ENCODE measurements around the gene SS18L1.

DNA sequence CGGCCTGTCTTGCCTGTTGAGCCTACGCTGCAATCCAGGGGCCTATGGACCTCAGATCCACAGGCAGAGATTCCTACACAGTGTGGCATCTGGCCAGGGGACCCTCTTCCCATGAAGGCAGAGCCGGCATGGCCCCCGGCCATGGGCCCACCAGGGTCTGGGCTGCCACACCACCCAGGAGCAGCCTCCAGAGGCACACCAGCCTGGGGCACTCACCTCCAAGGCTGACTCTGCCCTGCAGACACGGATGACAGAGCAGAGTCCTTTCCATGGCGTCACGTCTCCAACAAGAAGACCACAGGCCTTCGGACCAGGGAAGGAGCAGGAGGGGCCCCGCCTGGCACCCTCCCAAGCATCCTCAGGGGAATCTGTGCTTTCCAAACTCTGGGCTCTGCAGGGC, 80.0 kb downstream of the SS18L1 start:
- TF ChIP-seq, protein P1, sequence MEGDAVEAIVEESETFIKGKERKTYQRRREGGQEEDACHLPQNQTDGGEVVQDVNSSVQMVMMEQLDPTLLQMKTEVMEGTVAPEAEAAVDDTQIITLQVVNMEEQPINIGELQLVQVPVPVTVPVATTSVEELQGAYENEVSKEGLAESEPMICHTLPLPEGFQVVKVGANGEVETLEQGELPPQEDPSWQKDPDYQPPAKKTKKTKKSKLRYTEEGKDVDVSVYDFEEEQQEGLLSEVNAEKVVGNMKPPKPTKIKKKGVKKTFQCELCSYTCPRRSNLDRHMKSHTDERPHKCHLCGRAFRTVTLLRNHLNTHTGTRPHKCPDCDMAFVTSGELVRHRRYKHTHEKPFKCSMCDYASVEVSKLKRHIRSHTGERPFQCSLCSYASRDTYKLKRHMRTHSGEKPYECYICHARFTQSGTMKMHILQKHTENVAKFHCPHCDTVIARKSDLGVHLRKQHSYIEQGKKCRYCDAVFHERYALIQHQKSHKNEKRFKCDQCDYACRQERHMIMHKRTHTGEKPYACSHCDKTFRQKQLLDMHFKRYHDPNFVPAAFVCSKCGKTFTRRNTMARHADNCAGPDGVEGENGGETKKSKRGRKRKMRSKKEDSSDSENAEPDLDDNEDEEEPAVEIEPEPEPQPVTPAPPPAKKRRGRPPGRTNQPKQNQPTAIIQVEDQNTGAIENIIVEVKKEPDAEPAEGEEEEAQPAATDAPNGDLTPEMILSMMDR (IDR thresholded peaks at IDR 0.05): no peak
- TF ChIP-seq POLR2A (IDR thresholded peaks at IDR 0.05): no peak
